Mesenchymal stem cell (in vitro differentiated cells and primary cell): ENCODE results near the gene MOB3B.

Experiments used
- DNase-seq: peaks from one replicate; pipeline ENCODE4 v3.0.0-alpha.2; 2013
- H2AFZ ChIP-seq: one replicate; pipeline ENCODE4 v1.6.1; 2013; ENCODE audit warnings: low read depth, mild to moderate bottlenecking, control low read depth, inconsistent platforms, low read length, moderate library complexity
- H2AK5ac ChIP-seq: 2 replicates; pipeline ENCODE4 v1.6.1; 2013; ENCODE audit warnings: low read length, moderate library complexity, mild to moderate bottlenecking, inconsistent platforms; ENCODE audit not compliant: severe bottlenecking
- H2BK120ac ChIP-seq: one replicate; pipeline ENCODE4 v1.6.1; 2013; ENCODE audit warnings: low read depth, mild to moderate bottlenecking, inconsistent platforms, low read length, moderate library complexity
- H2BK12ac ChIP-seq, 2 experiments: one replicate each; pipeline ENCODE4 v1.6.1; 2013; ENCODE audit warnings: inconsistent platforms in 2 of 2, low read length in 2 of 2, mild to moderate bottlenecking in 2 of 2, moderate library complexity in 2 of 2, control low read depth in 1 of 2
- H2BK15ac ChIP-seq: one replicate; pipeline ENCODE4 v1.6.1; 2013; ENCODE audit warnings: mild to moderate bottlenecking, low read depth, inconsistent platforms; ENCODE audit not compliant: poor library complexity, severe bottlenecking
- H2BK5ac ChIP-seq: 2 replicates; pipeline ENCODE4 v1.6.1; 2013; ENCODE audit warnings: low read depth, mild to moderate bottlenecking, low read length, control low read depth, inconsistent platforms; ENCODE audit not compliant: poor library complexity, severe bottlenecking
- H3K14ac ChIP-seq, 2 experiments: one replicate each; pipeline ENCODE4 v1.6.1; 2013; ENCODE audit warnings: inconsistent platforms in 2 of 2, low read length in 2 of 2, control low read depth in 1 of 2, mild to moderate bottlenecking in 1 of 2, moderate library complexity in 1 of 2
- H3K18ac ChIP-seq, 2 experiments: one replicate each; pipeline ENCODE4 v1.6.1; 2013; ENCODE audit warnings: inconsistent platforms in 2 of 2, low read length in 2 of 2, control low read depth in 1 of 2, low read depth in 1 of 2, mild to moderate bottlenecking in 1 of 2
- H3K23ac ChIP-seq, 2 experiments: one replicate each; pipeline ENCODE4 v1.6.1; 2013; ENCODE audit warnings: inconsistent platforms in 2 of 2, low read length in 2 of 2, mild to moderate bottlenecking in 2 of 2, moderate library complexity in 2 of 2, control low read depth in 1 of 2
- H3K27ac ChIP-seq: 2 replicates; pipeline ENCODE4 v1.5.1; 2013; ENCODE audit warnings: mild to moderate bottlenecking, moderate library complexity, low read length, control low read depth, inconsistent platforms; ENCODE audit not compliant: poor library complexity, severe bottlenecking
- H3K27me3 ChIP-seq, 2 experiments: 2 replicates each; pipeline versions ENCODE4 v1.6.1 to v1.7.0; 2013; ENCODE audit warnings: low read length in 2 of 2, mild to moderate bottlenecking in 2 of 2, moderate library complexity in 2 of 2, control low read depth in 1 of 2, inconsistent platforms in 1 of 2; ENCODE audit not compliant: control insufficient read depth in 1 of 2, insufficient read depth in 1 of 2
- H3K36me3 ChIP-seq, 2 experiments: 2 replicates each; pipeline versions ENCODE4 v1.6.1 to v1.7.0; 2013; ENCODE audit warnings: low read length in 2 of 2, control low read depth in 1 of 2, inconsistent platforms in 1 of 2, low read depth in 1 of 2, mild to moderate bottlenecking in 1 of 2; ENCODE audit not compliant: insufficient read depth in 2 of 2, control insufficient read depth in 1 of 2
- H3K4ac ChIP-seq, 2 experiments: one replicate each; pipeline ENCODE4 v1.6.1; 2013; ENCODE audit warnings: inconsistent platforms in 2 of 2, low read length in 2 of 2, mild to moderate bottlenecking in 2 of 2, moderate library complexity in 2 of 2, control low read depth in 1 of 2, low read depth in 1 of 2
- H3K4me1 ChIP-seq: 2 replicates; pipeline ENCODE4 v1.6.1; 2013; ENCODE audit warnings: low read depth, low read length, control low read depth; ENCODE audit not compliant: control insufficient read depth, insufficient read depth
- H3K4me2 ChIP-seq: 2 replicates; pipeline ENCODE4 v1.6.1; 2013; ENCODE audit warnings: low read length, mild to moderate bottlenecking, inconsistent platforms; ENCODE audit not compliant: poor library complexity, severe bottlenecking
- H3K4me3 ChIP-seq, 2 experiments: 2 replicates each; pipeline versions ENCODE4 v1.5.1 to v1.7.0; 2013; ENCODE audit warnings: low read length in 2 of 2, mild to moderate bottlenecking in 2 of 2, control low read depth in 1 of 2, low read depth in 1 of 2; ENCODE audit not compliant: insufficient read depth in 1 of 2
- H3K79me1 ChIP-seq: replicated peaks from 2 replicates; pipeline ENCODE4 v1.6.1; 2013; ENCODE audit warnings: mild to moderate bottlenecking, control low read depth, low read length, inconsistent platforms; ENCODE audit not compliant: poor library complexity, severe bottlenecking
- H3K9ac ChIP-seq: 2 replicates; pipeline ENCODE4 v1.7.0; 2013; ENCODE audit warnings: mild to moderate bottlenecking, low read length, moderate library complexity
- H3K9me3 ChIP-seq: 2 replicates; pipeline ENCODE4 v1.7.0; 2013; ENCODE audit warnings: mild to moderate bottlenecking, low read length; ENCODE audit not compliant: control insufficient read depth
- H4K8ac ChIP-seq: one replicate; pipeline ENCODE4 v1.6.1; 2013; ENCODE audit warnings: inconsistent platforms, mild to moderate bottlenecking, low read length, moderate library complexity
- H4K91ac ChIP-seq: one replicate; pipeline ENCODE4 v1.6.1; 2013; ENCODE audit warnings: mild to moderate bottlenecking, low read length, inconsistent platforms
- WGBS: methylation state at CpG from one replicate; pipeline ENCODE4 v1.1.7; 2013; ENCODE audit warnings: mixed read lengths; 5-methylcytosine and 5-hydroxymethylcytosine counted together

MOB3B gene

GRCh38 chr9:27369591-27369990 lies 160.0 kb downstream of the MOB3B start:
- Histone ChIP-seq H3K79me1 (no peaks in the 10 kb centered on the region), H3K27ac (no peak overlapping the region), H3K27me3 (peaks cover 65 to 66% of the 10 kb centered on the region in 2 experiments), H2AK5ac (no peak overlapping the region), H3K9ac (no peak overlapping the region), H2BK5ac (no peak overlapping the region), H3K4me2 (no peak overlapping the region), H2BK12ac (no peak overlapping the region), H3K18ac (no peak overlapping the region), H3K4me1 (peaks cover 13% of the 10 kb centered on the region), H2BK15ac (no peak overlapping the region), H4K91ac (no peak overlapping the region), H3K4me3 (no peak overlapping the region), H3K36me3 (no peaks in the 10 kb centered on the region), H3K23ac (no peak overlapping the region), H3K9me3 (no peaks in the 10 kb centered on the region), H2BK120ac (no peak overlapping the region), H2AFZ (no peak overlapping the region), H3K4ac (no peak overlapping the region), H3K14ac (no peak overlapping the region), H4K8ac (no peak overlapping the region)
- WGBS = 67% methylated on average over 5 of the region's 5 CpGs
- no peak for DNase-seq

- Histone ChIP-seq H3K27ac (no peak overlapping the region), H3K14ac (no peak overlapping the region), H3K9me3 (no peaks in the 10 kb centered on the region), H4K91ac (no peak overlapping the region), H4K8ac (no peak overlapping the region), H3K4me2 (no peak overlapping the region), H3K4ac (no peak overlapping the region), H3K36me3 (no peaks in the 10 kb centered on the region), H2AK5ac (no peak overlapping the region), H3K4me1 (peaks cover 13% of the 10 kb centered on the region), H2BK12ac (no peak overlapping the region), H2BK5ac (no peak overlapping the region), H3K79me1 (no peaks in the 10 kb centered on the region), H2BK15ac (no peak overlapping the region), H2BK120ac (no peak overlapping the region), H3K9ac (no peak overlapping the region), H3K18ac (no peak overlapping the region), H3K23ac (no peak overlapping the region), H3K4me3 (no peak overlapping the region), H2AFZ (no peak overlapping the region), H3K27me3 (peaks cover 63% of the 10 kb centered on the region in 2 experiments)
- DNase-seq = no peak
- 51% methylated on average over 5 of the region's 7 CpGs for WGBS
Observed at GRCh38 chr9:27368316-27368985, 161.2 kb downstream of the MOB3B start.

GRCh38 chr9:27367921-27368315 lies 161.7 kb downstream of the MOB3B start:
- Histone ChIP-seq H2BK120ac (no peak overlapping the region), H3K36me3 (no peaks in the 10 kb centered on the region), H2AK5ac (no peak overlapping the region), H3K14ac (no peak overlapping the region), H3K27me3 (peaks cover 58 to 60% of the 10 kb centered on the region in 2 experiments), H2BK12ac (no peak overlapping the region), H3K18ac (no peak overlapping the region), H3K4me1 (peaks cover 13% of the 10 kb centered on the region), H3K27ac (no peak overlapping the region), H3K79me1 (no peaks in the 10 kb centered on the region), H3K9ac (no peak overlapping the region), H2AFZ (no peak overlapping the region), H4K8ac (no peak overlapping the region), H2BK5ac (no peak overlapping the region), H3K4me2 (no peak overlapping the region), H3K4me3 (no peak overlapping the region), H2BK15ac (no peak overlapping the region), H4K91ac (no peak overlapping the region), H3K9me3 (no peaks in the 10 kb centered on the region), H3K23ac (no peak overlapping the region), H3K4ac (no peak overlapping the region)
- WGBS = 77% methylated on average over 3 of the region's 3 CpGs
- DNase-seq = no peak

GRCh38 chr9:27367175-27367798 lies 162.3 kb downstream of the MOB3B start:
- H3K9ac ChIP-seq = no peak overlapping the region
- H3K9me3 ChIP-seq = no peaks in the 10 kb centered on the region
- no peak overlapping the region for H3K18ac ChIP-seq
- peaks cover 54 to 58% of the 10 kb centered on the region in 2 experiments for H3K27me3 ChIP-seq
- no peak overlapping the region for H2BK5ac ChIP-seq
- H3K4me2 ChIP-seq = no peak overlapping the region
- H3K14ac ChIP-seq = no peak overlapping the region
- no peak overlapping the region for H2BK12ac ChIP-seq
- H3K36me3 ChIP-seq = no peaks in the 10 kb centered on the region
- no peak overlapping the region for H3K4me3 ChIP-seq
- H3K4me1 ChIP-seq = peaks cover 13% of the 10 kb centered on the region
- no peak overlapping the region for H2AFZ ChIP-seq
- no peak overlapping the region for H4K91ac ChIP-seq
- no peak overlapping the region for H3K4ac ChIP-seq
- no peak overlapping the region for H2BK15ac ChIP-seq
- no peak overlapping the region for H3K23ac ChIP-seq
- H2BK120ac ChIP-seq = no peak overlapping the region
- no peak overlapping the region for H3K27ac ChIP-seq
- no peaks in the 10 kb centered on the region for H3K79me1 ChIP-seq
- no peak for DNase-seq
- H2AK5ac ChIP-seq = no peak overlapping the region
- H4K8ac ChIP-seq = no peak overlapping the region
- WGBS = 92% methylated on average over 6 of the region's 6 CpGs
